ENCODE results near the gene IFIT1.
A peak's percentile ranks its signal among the peaks of the same experiment; 100 is the strongest.

IFIT1 gene

DNA sequence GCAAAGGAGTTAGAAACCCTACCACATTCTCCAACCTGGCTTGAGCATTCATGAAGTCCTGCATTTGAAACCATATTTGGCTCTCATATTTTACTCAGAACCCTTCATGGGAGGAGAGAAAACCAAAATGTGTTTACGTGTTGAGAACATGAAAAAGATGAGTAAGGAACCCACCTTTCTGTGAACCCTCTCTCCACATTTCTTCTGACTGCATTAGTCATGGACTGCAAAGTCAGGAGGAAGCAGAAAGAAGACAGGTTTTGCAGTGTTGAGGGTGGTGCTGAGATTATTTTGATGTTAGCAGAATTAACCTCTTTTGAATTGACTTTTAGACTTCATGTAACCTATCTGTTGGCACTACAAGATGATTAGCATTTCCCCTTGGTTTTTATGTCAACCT lies 9.7 kb upstream of the IFIT1 start:
- TF ChIP-seq, protein P1, sequence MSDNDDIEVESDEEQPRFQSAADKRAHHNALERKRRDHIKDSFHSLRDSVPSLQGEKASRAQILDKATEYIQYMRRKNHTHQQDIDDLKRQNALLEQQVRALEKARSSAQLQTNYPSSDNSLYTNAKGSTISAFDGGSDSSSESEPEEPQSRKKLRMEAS (IDR thresholded peaks at IDR 0.05), result no peak
- no peak for TF ChIP-seq CREB1 (IDR thresholded peaks at IDR 0.05; ENCODE audit: low read depth)

DNA sequence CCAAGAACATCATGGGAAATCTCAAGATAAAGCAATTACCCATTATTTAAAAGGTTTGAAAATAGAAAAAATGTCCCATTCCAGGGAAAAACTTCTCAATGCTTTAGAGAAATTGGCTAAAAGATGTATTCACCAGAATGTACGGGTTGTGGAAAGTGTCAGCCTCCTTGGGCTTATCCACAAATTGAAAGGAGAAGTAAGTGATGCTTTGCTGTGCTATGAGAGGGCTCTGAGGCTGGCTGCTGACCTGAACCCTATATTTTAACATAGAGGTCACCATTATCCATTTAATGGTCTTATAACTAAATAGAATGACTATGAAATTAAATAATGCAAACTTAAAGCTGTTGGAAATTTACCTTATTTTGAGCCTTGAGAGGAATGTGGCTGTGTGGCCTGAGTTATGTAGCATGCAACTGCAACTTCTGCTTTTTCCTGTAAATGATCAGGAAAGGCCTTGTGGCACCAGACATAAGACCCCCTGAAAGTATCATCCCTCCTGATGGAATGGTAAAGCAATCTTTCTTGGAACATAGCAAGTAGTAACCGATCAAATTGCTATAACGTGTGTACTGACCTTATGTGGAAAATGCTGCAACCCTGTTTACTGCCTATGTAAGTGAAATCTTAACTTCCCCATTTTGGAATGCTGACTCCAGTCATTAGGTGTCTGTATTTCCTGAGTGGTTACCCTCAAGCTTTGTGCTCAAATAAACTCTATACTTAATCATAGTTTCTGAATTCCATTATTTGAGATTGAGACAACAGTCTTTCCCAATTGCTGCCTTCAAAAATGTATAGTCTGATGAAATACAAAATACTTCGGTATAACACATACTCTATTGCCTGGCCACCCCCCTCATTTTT lies 7.7 kb upstream of the IFIT1 start:
- TF ChIP-seq EP300 (IDR thresholded peaks at IDR 0.05; ENCODE audit: borderline replicate concordance) (no peak), FOXM1 (IDR thresholded peaks at IDR 0.05; ENCODE audit: borderline replicate concordance, low read depth) (no peak), CREB1 (IDR thresholded peaks at IDR 0.05; ENCODE audit: low read depth) (no peak), TCF12 (IDR thresholded peaks at IDR 0.05; ENCODE audit: low read depth) (no peak), CEBPB (IDR thresholded peaks at IDR 0.05) (no peak), RAD21 (IDR thresholded peaks at IDR 0.05; ENCODE audit: low read depth) (no peak), TAF1 (IDR thresholded peaks at IDR 0.05; ENCODE audit: low read depth) (no peak)
- TF ChIP-seq, protein P2, sequence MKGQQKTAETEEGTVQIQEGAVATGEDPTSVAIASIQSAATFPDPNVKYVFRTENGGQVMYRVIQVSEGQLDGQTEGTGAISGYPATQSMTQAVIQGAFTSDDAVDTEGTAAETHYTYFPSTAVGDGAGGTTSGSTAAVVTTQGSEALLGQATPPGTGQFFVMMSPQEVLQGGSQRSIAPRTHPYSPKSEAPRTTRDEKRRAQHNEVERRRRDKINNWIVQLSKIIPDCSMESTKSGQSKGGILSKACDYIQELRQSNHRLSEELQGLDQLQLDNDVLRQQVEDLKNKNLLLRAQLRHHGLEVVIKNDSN (IDR thresholded peaks at IDR 0.05), result no peak

DNA sequence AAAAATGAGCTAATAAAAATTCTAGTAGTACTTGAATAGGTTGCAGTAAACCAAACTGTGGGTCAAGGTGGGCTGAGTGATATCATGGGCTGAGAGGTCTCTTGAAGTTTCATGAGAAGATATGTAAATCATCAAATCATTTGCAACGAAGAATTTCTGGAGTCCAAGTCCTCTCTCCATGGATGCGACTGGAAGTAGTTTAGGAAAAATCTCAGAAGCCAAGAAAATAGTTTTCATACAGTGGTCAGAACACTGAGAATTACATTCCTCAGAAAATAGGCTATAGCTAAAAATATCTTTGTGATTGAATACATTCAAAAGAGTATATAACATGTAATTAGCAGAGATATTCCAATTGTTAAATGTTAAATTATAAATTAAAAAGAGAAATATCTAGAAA lies 3.6 kb upstream of the IFIT1 start:
- TF ChIP-seq TCF12 (IDR thresholded peaks at IDR 0.05; ENCODE audit: low read depth) (no peak), TAF1 (IDR thresholded peaks at IDR 0.05; ENCODE audit: low read depth) (no peak), CEBPB (IDR thresholded peaks at IDR 0.05) (no peak), YY1 (IDR thresholded peaks at IDR 0.05; ENCODE audit: low read depth) (no peak), ZBTB7A (IDR thresholded peaks at IDR 0.05; ENCODE audit: low read depth) (no peak), RAD21 (IDR thresholded peaks at IDR 0.05; ENCODE audit: low read depth) (no peak), FOXM1 (IDR thresholded peaks at IDR 0.05; ENCODE audit: borderline replicate concordance, low read depth) (no peak), TEAD4 (IDR thresholded peaks at IDR 0.05) (no peak), EP300 (IDR thresholded peaks at IDR 0.05; ENCODE audit: borderline replicate concordance) (no peak), NFIC (IDR thresholded peaks at IDR 0.05) (no peak), CREB1 (IDR thresholded peaks at IDR 0.05; ENCODE audit: low read depth) (no peak), EGR1 (IDR thresholded peaks at IDR 0.05) (no peak)
- TF ChIP-seq, protein P3, sequence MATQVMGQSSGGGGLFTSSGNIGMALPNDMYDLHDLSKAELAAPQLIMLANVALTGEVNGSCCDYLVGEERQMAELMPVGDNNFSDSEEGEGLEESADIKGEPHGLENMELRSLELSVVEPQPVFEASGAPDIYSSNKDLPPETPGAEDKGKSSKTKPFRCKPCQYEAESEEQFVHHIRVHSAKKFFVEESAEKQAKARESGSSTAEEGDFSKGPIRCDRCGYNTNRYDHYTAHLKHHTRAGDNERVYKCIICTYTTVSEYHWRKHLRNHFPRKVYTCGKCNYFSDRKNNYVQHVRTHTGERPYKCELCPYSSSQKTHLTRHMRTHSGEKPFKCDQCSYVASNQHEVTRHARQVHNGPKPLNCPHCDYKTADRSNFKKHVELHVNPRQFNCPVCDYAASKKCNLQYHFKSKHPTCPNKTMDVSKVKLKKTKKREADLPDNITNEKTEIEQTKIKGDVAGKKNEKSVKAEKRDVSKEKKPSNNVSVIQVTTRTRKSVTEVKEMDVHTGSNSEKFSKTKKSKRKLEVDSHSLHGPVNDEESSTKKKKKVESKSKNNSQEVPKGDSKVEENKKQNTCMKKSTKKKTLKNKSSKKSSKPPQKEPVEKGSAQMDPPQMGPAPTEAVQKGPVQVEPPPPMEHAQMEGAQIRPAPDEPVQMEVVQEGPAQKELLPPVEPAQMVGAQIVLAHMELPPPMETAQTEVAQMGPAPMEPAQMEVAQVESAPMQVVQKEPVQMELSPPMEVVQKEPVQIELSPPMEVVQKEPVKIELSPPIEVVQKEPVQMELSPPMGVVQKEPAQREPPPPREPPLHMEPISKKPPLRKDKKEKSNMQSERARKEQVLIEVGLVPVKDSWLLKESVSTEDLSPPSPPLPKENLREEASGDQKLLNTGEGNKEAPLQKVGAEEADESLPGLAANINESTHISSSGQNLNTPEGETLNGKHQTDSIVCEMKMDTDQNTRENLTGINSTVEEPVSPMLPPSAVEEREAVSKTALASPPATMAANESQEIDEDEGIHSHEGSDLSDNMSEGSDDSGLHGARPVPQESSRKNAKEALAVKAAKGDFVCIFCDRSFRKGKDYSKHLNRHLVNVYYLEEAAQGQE (IDR thresholded peaks at IDR 0.05; ENCODE audit: low read depth), result no peak
- TF ChIP-seq, protein P2 (IDR thresholded peaks at IDR 0.05), result no peak
- TF ChIP-seq, protein P1 (IDR thresholded peaks at IDR 0.05), result no peak

DNA sequence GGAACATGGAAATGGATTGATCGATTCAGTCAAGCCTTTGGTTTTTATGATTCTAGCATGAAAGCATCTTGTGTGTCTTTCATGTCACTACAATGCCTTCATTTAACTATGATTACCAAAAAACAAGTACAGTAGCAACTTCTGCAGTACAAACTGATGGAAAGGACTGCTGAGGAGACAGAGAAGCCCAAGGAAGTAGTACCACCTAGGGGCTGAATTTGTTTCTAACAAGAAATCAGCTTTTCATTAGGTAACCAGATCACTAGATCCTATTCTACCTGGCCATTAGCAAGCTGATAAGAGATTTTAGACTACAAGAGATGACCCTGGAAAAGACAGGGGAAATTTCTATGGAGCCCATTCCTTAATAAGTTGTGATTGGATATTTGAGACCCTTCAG lies 3.2 kb upstream of the IFIT1 start:
- TF ChIP-seq, protein P3 (IDR thresholded peaks at IDR 0.05; ENCODE audit: low read depth), result no peak
- TF ChIP-seq FOXM1 (IDR thresholded peaks at IDR 0.05; ENCODE audit: borderline replicate concordance, low read depth) (no peak), RAD21 (IDR thresholded peaks at IDR 0.05; ENCODE audit: low read depth) (peak; percentile 88)

DNA sequence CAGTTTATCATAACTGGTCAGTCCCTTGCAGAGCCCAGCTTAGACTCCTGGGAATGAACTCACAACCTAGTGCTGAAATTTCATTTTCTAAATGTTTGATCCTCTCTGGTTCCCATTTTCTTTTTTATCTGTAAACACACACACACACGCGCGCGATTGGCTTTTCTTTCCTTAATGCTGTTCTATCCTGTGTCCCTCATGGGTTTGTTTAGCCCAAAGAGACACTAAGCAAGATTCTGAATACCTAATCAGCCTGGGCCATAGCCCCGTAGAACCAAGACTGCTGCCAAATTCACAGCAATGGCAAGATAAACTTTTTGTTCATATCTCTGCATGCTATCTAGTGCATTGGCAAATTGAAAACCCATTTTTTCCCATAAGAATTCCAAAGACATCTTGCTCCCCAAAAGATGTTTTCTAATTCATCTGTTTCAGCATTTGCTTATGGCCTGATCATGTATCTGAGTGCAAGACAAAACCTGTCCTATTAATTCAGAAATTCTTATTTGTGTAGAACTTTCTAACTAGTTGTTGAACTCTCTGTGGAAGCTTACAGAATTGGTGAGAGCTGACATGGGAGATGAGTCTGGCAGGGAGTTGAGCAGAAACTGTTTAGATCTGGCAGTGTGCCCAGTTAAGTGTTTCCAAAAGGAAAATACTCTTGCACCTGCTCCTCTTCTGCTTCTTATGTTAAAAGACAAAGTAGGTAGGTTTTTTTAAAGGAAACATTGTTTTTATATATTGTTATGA lies 1.8 kb upstream of the IFIT1 start:
- TF ChIP-seq RAD21 (IDR thresholded peaks at IDR 0.05; ENCODE audit: low read depth), result no peak
- TF ChIP-seq YY1 (IDR thresholded peaks at IDR 0.05; ENCODE audit: low read depth), result no peak
- no peak for TF ChIP-seq CEBPB (IDR thresholded peaks at IDR 0.05)
- TF ChIP-seq CREB1 (IDR thresholded peaks at IDR 0.05; ENCODE audit: low read depth), result no peak
- no peak for TF ChIP-seq NFIC (IDR thresholded peaks at IDR 0.05)
- no peak for TF ChIP-seq EP300 (IDR thresholded peaks at IDR 0.05; ENCODE audit: borderline replicate concordance)
- TF ChIP-seq EGR1 (IDR thresholded peaks at IDR 0.05), result no peak
- TF ChIP-seq TEAD4 (IDR thresholded peaks at IDR 0.05), result no peak
- TF ChIP-seq, protein P3 (IDR thresholded peaks at IDR 0.05; ENCODE audit: low read depth), result no peak
- no peak for TF ChIP-seq ZBTB7A (IDR thresholded peaks at IDR 0.05; ENCODE audit: low read depth)
- no peak for TF ChIP-seq FOXM1 (IDR thresholded peaks at IDR 0.05; ENCODE audit: borderline replicate concordance, low read depth)
- TF ChIP-seq TCF12 (IDR thresholded peaks at IDR 0.05; ENCODE audit: low read depth), result no peak
- TF ChIP-seq, protein P2 (IDR thresholded peaks at IDR 0.05), result no peak
- no peak for TF ChIP-seq TAF1 (IDR thresholded peaks at IDR 0.05; ENCODE audit: low read depth)
- TF ChIP-seq, protein P1 (IDR thresholded peaks at IDR 0.05), result no peak
